A549 (cell line): ENCODE measurements around the gene ARHGEF37. TPM values are rescaled to one million over a fixed set of nuclear protein-coding genes. Genes with fewer than 3 reads are reported as not detected.

ENCODE experiments used
- ATAC-seq, 2 experiments: fragments of 200-7000 bp in 1 of 2; fragments of >200 bp in 1 of 2; cut with Nextera tagmentation in 1 of 2; cut with Tn5 transposase in 1 of 2; 3 replicates each; pipeline versions ENCODE4 v1.8.0 to v1.9.1; 2018 to 2020; ENCODE audit warnings: mild to moderate bottlenecking in 1 of 2, moderate library complexity in 1 of 2
- CTCF ChIA-PET: fragments of 300-600 bp; sonication (Branson Sonifier 250); formaldehyde crosslinking; extraction: SDS; loops from one replicate; lab custom pipeline; 2021; ENCODE audit warnings: antibody characterized with exemption, inconsistent platforms; lab: Yijun Ruan, JAX
- POLR2A ChIA-PET: fragments of 350-600 bp; formaldehyde crosslinking; extraction: SDS; loops from one replicate; lab custom pipeline; 2021; ENCODE audit warnings: antibody characterized with exemption, inconsistent platforms; lab: Yijun Ruan, JAX
- DNase-seq, 2 experiments: peaks; one replicate each; pipeline versions ENCODE4 v3.0.0 to v3.0.0-alpha.2; 2011 to 2016; ENCODE audit warnings: low read depth in 1 of 2, low spot score in 1 of 2
- FAIRE-seq: peaks from 2 replicates; lab custom pipeline; 2011; peaks lifted over from hg19 to GRCh38; lab: Jason Lieb, UNC
- H3K27ac ChIP-seq, 2 experiments: fragments of >200 bp; sonication (Bioruptor Twin); formaldehyde crosslinking; 3 replicates each; pipeline ENCODE4 v1.5.1; 2016 to 2017
- H3K4me1 ChIP-seq: fragments of >200 bp; sonication (Bioruptor Twin); formaldehyde crosslinking; 3 replicates; pipeline ENCODE4 v1.6.1; 2016
- H3K4me2 ChIP-seq: fragments of >200 bp; sonication (Bioruptor Twin); formaldehyde crosslinking; 3 replicates; pipeline ENCODE4 v1.6.1; 2016
- H3K4me3 ChIP-seq: fragments of >200 bp; sonication (Bioruptor Twin); formaldehyde crosslinking; 3 replicates; pipeline ENCODE4 v1.5.1; 2016
- H3K9me3 ChIP-seq: fragments of >200 bp; sonication (Bioruptor Twin); formaldehyde crosslinking; 3 replicates; pipeline ENCODE4 v1.6.1; 2016
- ATOH8 ChIP-seq: fragments of 250-450 bp; sonication (Bioruptor Pico); IDR thresholded peaks from 2 replicates; pipeline ENCODE4 v1.5.0; 2020; ENCODE audit warnings: low read depth, mild to moderate bottlenecking, moderate library complexity
- BHLHE40 ChIP-seq: IDR thresholded peaks from 2 replicates; pipeline ENCODE4 v1.6.1; 2012; ENCODE audit warnings: low read depth, low read length, inconsistent platforms
- CHD4 ChIP-seq: fragments of 200-600 bp; sonication (generic); IDR thresholded peaks from 2 replicates; pipeline ENCODE4 v1.6.1; 2016; ENCODE audit warnings: antibody characterized with exemption, mild to moderate bottlenecking, borderline replicate concordance
- ELK1 ChIP-seq: fragments of 150-350 bp; IDR thresholded peaks from 2 replicates; pipeline ENCODE4 v1.6.1; 2014; ENCODE audit warnings: low read depth, mild to moderate bottlenecking, low read length
- EP300 ChIP-seq, 2 experiments: fragments of >200 bp; sonication (Bioruptor Twin); formaldehyde crosslinking; IDR thresholded peaks; 2 replicates in 1 of 2; 3 replicates in 1 of 2; pipeline ENCODE4 v1.6.1; 2016 to 2017
- ESRRA ChIP-seq: fragments of 150-350 bp; IDR thresholded peaks from 2 replicates; pipeline ENCODE4 v1.6.1; 2014; ENCODE audit warnings: mild to moderate bottlenecking, low read length, borderline replicate concordance
- FOSL2 ChIP-seq, 2 experiments: fragments of 450-650 bp in 1 of 2; fragments of >200 bp in 1 of 2; sonication (Bioruptor Twin) in 1 of 2; formaldehyde crosslinking; IDR thresholded peaks; 2 replicates each; pipeline versions ENCODE4 v1.5.0 to v1.6.1; 2016 to 2020; ENCODE audit warnings: mild to moderate bottlenecking in 1 of 2, moderate library complexity in 1 of 2
- FOXS1 ChIP-seq: fragments of 250-450 bp; sonication (Bioruptor Pico); IDR thresholded peaks from 2 replicates; pipeline ENCODE4 v1.5.0; 2020; ENCODE audit warnings: mild to moderate bottlenecking, moderate library complexity
- GATA3 ChIP-seq: IDR thresholded peaks from 2 replicates; pipeline ENCODE4 v1.6.1; 2012; ENCODE audit warnings: borderline replicate concordance
- HOXA7 ChIP-seq: fragments of 250-450 bp; sonication (Bioruptor Pico); IDR thresholded peaks from 2 replicates; pipeline ENCODE4 v1.5.0; 2020; ENCODE audit warnings: mild to moderate bottlenecking, moderate library complexity
- KDM1A ChIP-seq: fragments of 200-600 bp; sonication (generic); IDR thresholded peaks from 2 replicates; pipeline ENCODE4 v1.6.1; 2016; ENCODE audit warnings: low read depth, mild to moderate bottlenecking
- MAFK ChIP-seq: fragments of 450-650 bp; IDR thresholded peaks from 2 replicates; pipeline ENCODE4 v1.6.1; 2014; ENCODE audit not compliant: partially characterized antibody
- MAX ChIP-seq: IDR thresholded peaks from 2 replicates; pipeline ENCODE4 v1.6.1; 2012
- MYC ChIP-seq: IDR thresholded peaks from 2 replicates; pipeline ENCODE4 v1.6.1; 2012; ENCODE audit warnings: mild to moderate bottlenecking, inconsistent platforms, low read length, improper control_type of control experiment, borderline replicate concordance
- NPAS2 ChIP-seq: fragments of 250-450 bp; sonication (Bioruptor Pico); IDR thresholded peaks from 2 replicates; pipeline ENCODE4 v1.8.0; 2022; ENCODE audit warnings: mild to moderate bottlenecking, moderate library complexity, borderline replicate concordance
- PHF8 ChIP-seq: fragments of 200-600 bp; sonication (generic); IDR thresholded peaks from 2 replicates; pipeline ENCODE4 v1.6.1; 2016; ENCODE audit warnings: low read depth, mild to moderate bottlenecking, antibody characterized with exemption, moderate library complexity, borderline replicate concordance
- POLR2AphosphoS2 ChIP-seq: conservative IDR thresholded peaks from 2 replicates; pipeline ENCODE4 v1.6.1; 2012; ENCODE audit warnings: low read length, improper control_type of control experiment, inconsistent platforms
- RFX5 ChIP-seq: fragments of 450-650 bp; IDR thresholded peaks from 2 replicates; pipeline ENCODE4 v1.7.1; 2014; ENCODE audit warnings: antibody characterized with exemption, mild to moderate bottlenecking, moderate library complexity
- SMC3 ChIP-seq: fragments of >200 bp; sonication (Bioruptor Twin); formaldehyde crosslinking; IDR thresholded peaks from 3 replicates; pipeline ENCODE4 v1.6.1; 2018; ENCODE audit warnings: inconsistent platforms
- TFCP2L1 ChIP-seq: fragments of 250-450 bp; sonication (Bioruptor Pico); IDR thresholded peaks from 2 replicates; pipeline ENCODE4 v1.5.0; 2021; ENCODE audit warnings: mild to moderate bottlenecking
- USF2 ChIP-seq: fragments of 450-650 bp; IDR thresholded peaks from 2 replicates; pipeline ENCODE4 v1.6.1; 2014; ENCODE audit warnings: antibody characterized with exemption
- ZFP36 ChIP-seq: fragments of 450-650 bp; IDR thresholded peaks from 2 replicates; pipeline ENCODE4 v1.6.1; 2014; ENCODE audit warnings: borderline replicate concordance; ENCODE audit not compliant: partially characterized antibody
- ZNF302 ChIP-seq: fragments of 250-450 bp; sonication (Bioruptor Pico); IDR thresholded peaks from 2 replicates; pipeline ENCODE4 v1.9.0; 2021; ENCODE audit warnings: inconsistent platforms, mild to moderate bottlenecking, moderate library complexity
- WGBS: methylation state at CpG from one replicate; pipeline ENCODE4 v1.1.6; 2017; ENCODE audit errors: missing lambda C conversion rate; 5-methylcytosine and 5-hydroxymethylcytosine counted together
- polyA plus RNA-seq, 4 experiments: library from polyadenylated mRNA; depleted of rRNA in 3 of 4; stranded (reverse); fragments of >200 nt; fragmentation: RNase III in 1 of 4; extraction: RNeasy Plus Mini Kit Qiagen cat#74134 plus additional on column Dnase treatment in 1 of 4; gene quantifications; 2 replicates in 3 of 4; 3 replicates in 1 of 4; pipeline ENCODE4 v1.2.3, GENCODE V29; 2011 to 2017

ARHGEF37 gene
- polyA plus RNA-seq, 2 of the 4 experiments (the other 2 are of a cell fraction) = 1.2 to 1.5 TPM

GRCh38 chr5:149600932-149601331 is 19.6 kb downstream of the ARHGEF37 start (continued):
- TF ChIP-seq ZNF302 (CRISPR knock-in tag) = no peak
- TF ChIP-seq KDM1A = no peak
- TF ChIP-seq ESRRA = no peak
- no peak for TF ChIP-seq GATA3
- no peak for TF ChIP-seq MYC
- no peak for TF ChIP-seq RFX5
- TF ChIP-seq CHD4 = no peak
- no peak for TF ChIP-seq SMC3
- TF ChIP-seq ATOH8 = no peak

DNA sequence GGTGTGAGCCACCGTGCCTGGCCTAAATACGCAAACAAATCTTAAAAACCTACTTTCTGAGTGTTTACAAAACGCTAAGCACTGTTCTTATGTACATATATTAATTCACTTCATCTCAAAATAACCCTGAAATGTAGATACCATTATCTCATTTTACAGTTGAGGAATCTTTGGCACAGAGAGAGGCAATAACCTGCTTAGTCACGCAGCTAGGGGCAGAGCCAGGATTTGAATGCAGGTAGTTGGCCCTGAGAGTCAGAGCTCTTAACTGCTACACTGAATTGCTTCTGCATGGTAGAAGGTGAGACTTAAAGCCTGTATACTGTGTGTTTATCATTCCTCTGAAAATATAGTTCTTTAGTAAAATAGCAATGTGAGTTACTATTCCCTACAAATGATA is 21.9 kb downstream of the ARHGEF37 start:
- DNase-seq (no peak), ATAC-seq (no peak), FAIRE-seq (no peak)
- H3K4me1 ChIP-seq = peaks cover 47% of the 10 kb centered on the region
- TF ChIP-seq EP300 (IDR thresholded peaks at IDR 0.05) (no peak), CHD4 (no peak), TFCP2L1 (CRISPR knock-in tag) (no peak)
- peak overlapping the region; percentile 16 to 19; a peak in 3 of 6 replicates for H3K27ac ChIP-seq
- H3K4me2 ChIP-seq = no peak overlapping the region
- H3K4me3 ChIP-seq = no peak overlapping the region
- CTCF ChIA-PET = interaction anchor here (0.6 to 1.7 kb wide), 5 partner anchors 8 to 235 kb away, joined by 3 to 12 read pairs (median 3); no protein-coding TSS in a partner anchor
- H3K9me3 ChIP-seq = no peaks in the 10 kb centered on the region
- 72% methylated on average over 4 of the region's 4 CpGs for WGBS
- POLR2A ChIA-PET = no interaction called here

DNA sequence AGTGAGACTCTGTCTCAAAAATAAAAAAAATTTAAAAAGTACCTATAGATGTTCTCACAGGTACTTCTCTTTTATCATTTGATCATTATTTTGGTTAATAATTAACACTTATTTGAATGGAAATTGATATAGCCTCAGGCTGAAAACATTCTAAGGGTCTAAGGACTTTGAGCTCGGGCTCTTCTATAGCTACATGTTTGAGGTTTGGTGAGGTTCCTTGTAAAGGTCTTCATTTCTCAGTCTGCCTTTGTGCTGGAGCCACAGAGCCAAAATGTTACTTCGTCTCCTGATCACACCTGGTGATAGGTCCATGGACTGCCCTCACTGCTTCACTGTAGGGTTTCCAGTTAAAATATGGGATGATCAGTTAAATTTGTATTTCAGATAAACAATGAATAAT is 22.6 kb downstream of the ARHGEF37 start:
- ATAC-seq (no peak), FAIRE-seq (no peak), DNase-seq (no peak)
- no peak for TF ChIP-seq MAFK
- Histone ChIP-seq H3K4me2 (no peak overlapping the region), H3K9me3 (no peaks in the 10 kb centered on the region), H3K4me3 (no peak overlapping the region), H3K27ac (peak overlapping the region; percentile 16 to 19; a peak in 2 of 6 replicates), H3K4me1 (peaks cover 54% of the 10 kb centered on the region)
- ChIA-PET POLR2A (no interaction called here), CTCF (interaction anchor here (1.3 to 1.7 kb wide), 3 partner anchors 15 to 236 kb away, joined by 3 to 12 read pairs (median 3); no protein-coding TSS in a partner anchor)
- WGBS = 71% methylated on average over 2 of the region's 2 CpGs

DNA sequence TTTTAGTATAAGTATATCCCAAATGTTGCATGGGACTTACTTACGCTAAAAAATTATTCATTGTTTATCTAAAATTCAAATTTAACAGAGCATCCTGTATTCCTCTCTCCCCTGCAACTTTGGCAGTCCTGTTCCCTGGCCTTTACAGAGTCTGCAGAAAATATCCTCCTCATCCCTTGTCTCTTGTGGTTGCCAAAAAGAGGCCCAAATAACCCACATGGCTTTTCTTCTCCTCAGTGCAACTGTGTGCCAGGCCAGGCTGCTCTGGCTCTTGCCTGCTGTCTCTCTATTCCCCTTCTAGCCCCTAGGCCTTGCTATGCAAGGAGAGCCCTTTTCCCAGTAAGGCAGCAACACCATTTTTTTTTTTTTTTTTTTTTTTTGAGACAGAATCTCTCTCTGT is 23.0 kb downstream of the ARHGEF37 start:
- no peak for TF ChIP-seq BHLHE40
- TF ChIP-seq HOXA7 (CRISPR knock-in tag) = no peak
- TF ChIP-seq ZFP36 = no peak
- no peak for TF ChIP-seq SMC3
- no peak for TF ChIP-seq NPAS2
- H3K4me1 ChIP-seq = peaks cover 54% of the 10 kb centered on the region
- ATAC-seq (no peak), FAIRE-seq (no peak), DNase-seq (no peak)
- CTCF ChIA-PET = interaction anchor here (0.6 to 7.0 kb wide), 4 partner anchors 13 to 187 kb away, joined by 3 to 102 read pairs (median 8); no protein-coding TSS in a partner anchor
- POLR2A ChIA-PET = no interaction called here
- no peak overlapping the region for H3K4me2 ChIP-seq
- peak overlapping the region; percentile 9 to 94; a peak in 4 of 6 replicates for H3K27ac ChIP-seq
- peaks cover 2% of the 10 kb centered on the region for H3K9me3 ChIP-seq
- H3K4me3 ChIP-seq = no peak overlapping the region
- 89% methylated on average over 1 of the region's 1 CpG for WGBS

- FAIRE-seq (no peak), ATAC-seq (no peak), DNase-seq (no peak)
- peaks cover 54% of the 10 kb centered on the region for H3K4me1 ChIP-seq
- peak overlapping the region; percentile 86 for H3K4me2 ChIP-seq
- ChIA-PET CTCF (interaction anchor here (0.9 to 7.0 kb wide), 7 partner anchors 9 to 289 kb away, joined by 3 to 102 read pairs (median 6); partner anchors contain the start of gene ARHGEF37), POLR2A (interaction anchor here (1.0 kb wide), 2 partner anchors 24 to 54 kb away, joined by 4 to 6 read pairs; partner anchors contain the start of genes ARHGEF37 and CSNK1A1)
- H3K9me3 ChIP-seq = peaks cover 14% of the 10 kb centered on the region
- peak overlapping the region; percentile 83 to 94 for H3K27ac ChIP-seq
- no peak overlapping the region for H3K4me3 ChIP-seq
- WGBS = 66% methylated on average over 5 of the region's 5 CpGs
- TF ChIP-seq USF2 = no peak
- TF ChIP-seq ZFP36 = peak; percentile 79
- TF ChIP-seq POLR2AphosphoS2 = no peak
- TF ChIP-seq KDM1A = 0 out of 2 replicates have a peak, but pooled peaks have one; percentile 49
- no peak for TF ChIP-seq NPAS2
- TF ChIP-seq MYC = no peak
- no peak for TF ChIP-seq MAX
- TF ChIP-seq PHF8 = no peak
- no peak for TF ChIP-seq GATA3
- TF ChIP-seq EP300 (IDR thresholded peaks at IDR 0.05) = no peak
- TF ChIP-seq ELK1 = no peak
- no peak for TF ChIP-seq FOSL2 (IDR thresholded peaks at IDR 0.05)
- no peak for TF ChIP-seq FOSL2 (CRISPR knock-in tag; IDR thresholded peaks at IDR 0.05)
- TF ChIP-seq FOXS1 (CRISPR knock-in tag) = no peak
- TF ChIP-seq SMC3 = no peak
These were observed 24.2 kb downstream of the ARHGEF37 start for GRCh38 chr5:149605354-149605997.
